GM18502 (cell line): Measurements from ENCODE around the gene SND1.

Experiments
- ATAC-seq: cut with Tn5 transposase; IDR thresholded peaks from one replicate; pipeline ENCODE4 v1.9.1; 2021; ENCODE audit warnings: mild to moderate bottlenecking; ENCODE audit not compliant: unreplicated experiment, poor library complexity

The SND1 gene

GRCh38 chr7:127717502-127718339 lies 65.7 kb downstream of the SND1 start:
- ATAC-seq, result no peak

GRCh38 chr7:127718340-127718679 lies 66.3 kb downstream of the SND1 start:
- ATAC-seq, result no peak

- ATAC-seq, result no peak
Measured at GRCh38 chr7:127726476-127726875, 74.5 kb downstream of the SND1 start.

GRCh38 chr7:127730658-127731276 lies 78.8 kb downstream of the SND1 start:
- no peak for ATAC-seq

- ATAC-seq, result no peak
Measured at GRCh38 chr7:127731431-127732080, 79.6 kb downstream of the SND1 start.

- no peak for ATAC-seq
Measured at GRCh38 chr7:127732306-127732705, 80.3 kb downstream of the SND1 start.

GRCh38 chr7:127733986-127734385 lies 82.0 kb downstream of the SND1 start:
- ATAC-seq, result no peak

- no peak for ATAC-seq
Measured at GRCh38 chr7:127736511-127736910, 84.5 kb downstream of the SND1 start.

GRCh38 chr7:127738859-127739258 lies 86.9 kb downstream of the SND1 start:
- ATAC-seq, result no peak

- no peak for ATAC-seq
Measured at GRCh38 chr7:127741764-127742375, 89.9 kb downstream of the SND1 start.

- no peak for ATAC-seq
Measured at GRCh38 chr7:127745445-127745844, 93.5 kb downstream of the SND1 start.

GRCh38 chr7:127751062-127751461 lies 99.1 kb downstream of the SND1 start:
- no peak for ATAC-seq

- ATAC-seq, result no peak
Measured at GRCh38 chr7:127751490-127752448, 99.8 kb downstream of the SND1 start.

- ATAC-seq, result no peak
Measured at GRCh38 chr7:127752829-127753228, 100.8 kb downstream of the SND1 start.

GRCh38 chr7:127754457-127754856 lies 102.5 kb downstream of the SND1 start:
- no peak for ATAC-seq

- ATAC-seq, result no peak
Measured at GRCh38 chr7:127755521-127755920, 103.5 kb downstream of the SND1 start.

- no peak for ATAC-seq
Measured at GRCh38 chr7:127755965-127756364, 104.0 kb downstream of the SND1 start.

GRCh38 chr7:127758105-127758504 lies 106.1 kb downstream of the SND1 start:
- ATAC-seq, result no peak

GRCh38 chr7:127758845-127759244 lies 106.9 kb downstream of the SND1 start:
- no peak for ATAC-seq

- no peak for ATAC-seq
Measured at GRCh38 chr7:127759945-127760421, 108.0 kb downstream of the SND1 start.
